Nasal cavity respiratory epithelium epithelial cell of viscerocranial mucosa (primary cell): Measurements from ENCODE around the gene CCDC116. TPM values are rescaled to one million over a fixed set of nuclear protein-coding genes. Genes with fewer than 3 reads are reported as not detected.

Experiments used
- total RNA-seq: library from RNA; depleted of rRNA; stranded (reverse); fragments of >200 nt; gene quantifications from 2 replicates; pipeline ENCODE4 v1.2.3, GENCODE V29; 2014

The CCDC116 gene, protein sequence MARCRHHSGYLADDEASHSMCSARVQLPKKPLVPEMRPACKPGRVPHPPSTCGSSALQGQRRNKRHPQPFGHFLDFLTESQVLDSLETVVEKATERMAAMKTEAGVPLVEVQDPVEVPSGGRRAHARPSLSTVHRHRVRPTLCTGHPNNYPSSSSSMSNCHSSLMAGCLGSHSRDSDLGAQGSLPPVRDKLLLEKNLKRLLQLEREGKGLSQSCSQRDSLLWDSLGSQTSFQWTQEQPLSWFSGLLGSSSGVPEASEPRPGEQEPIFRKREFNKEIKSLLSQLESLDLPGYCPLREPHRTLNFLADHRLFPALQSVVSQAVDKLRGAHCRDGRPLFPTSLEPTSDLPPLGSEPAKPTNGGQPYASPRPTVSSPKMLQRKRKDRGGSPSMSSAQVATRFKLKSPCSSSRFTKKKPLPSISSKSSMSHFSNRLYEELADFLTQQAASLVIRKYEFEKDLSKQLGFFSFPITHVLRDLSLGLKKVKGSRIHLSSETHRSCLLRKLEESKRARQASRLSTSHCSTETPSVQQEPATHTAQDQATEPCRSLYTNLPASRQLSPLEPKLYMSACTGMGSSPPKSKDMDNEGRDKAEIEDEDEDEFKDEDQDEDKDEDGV
- 0.07 TPM in 1 of 2 replicates, not detected in the other for total RNA-seq

DNA sequence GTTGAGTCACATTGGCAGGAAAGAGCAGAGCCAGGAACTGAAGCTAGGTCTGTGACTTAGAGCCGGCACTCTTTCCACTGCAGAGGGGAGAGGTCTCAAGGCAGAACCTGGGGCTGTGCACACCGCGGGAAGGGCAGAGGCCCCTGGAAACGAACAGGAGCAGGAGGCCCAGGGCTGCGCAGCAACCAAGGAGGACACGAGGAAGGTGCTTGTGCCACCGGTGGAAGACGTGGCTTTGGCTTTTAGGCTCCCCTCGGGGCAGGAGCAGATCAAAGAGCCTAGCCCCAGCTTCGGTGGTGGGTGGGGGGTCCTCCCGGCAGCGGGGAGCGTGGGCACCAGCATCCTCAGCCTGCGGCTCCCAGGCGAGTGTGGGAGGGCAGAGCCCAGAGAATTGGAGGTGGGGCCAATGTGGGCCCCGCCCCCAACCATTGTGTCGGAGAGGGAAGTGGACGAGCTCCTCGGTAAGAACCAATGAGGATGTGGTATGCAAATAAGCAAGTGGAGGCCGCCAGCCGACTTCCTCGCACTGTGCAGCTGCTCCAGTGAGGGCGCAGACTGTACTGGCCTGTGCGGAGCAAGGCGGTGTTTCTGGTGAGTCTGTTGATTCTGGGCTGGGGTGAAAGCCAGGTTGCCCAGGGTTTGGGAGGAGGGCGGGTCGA, at the start of gene CCDC116:
TSS of gene CCDC116 (plus strand) at position 524 of the 659 bp plus-strand sequence. CDS start 422 bp downstream, outside the sequence.

DNA sequence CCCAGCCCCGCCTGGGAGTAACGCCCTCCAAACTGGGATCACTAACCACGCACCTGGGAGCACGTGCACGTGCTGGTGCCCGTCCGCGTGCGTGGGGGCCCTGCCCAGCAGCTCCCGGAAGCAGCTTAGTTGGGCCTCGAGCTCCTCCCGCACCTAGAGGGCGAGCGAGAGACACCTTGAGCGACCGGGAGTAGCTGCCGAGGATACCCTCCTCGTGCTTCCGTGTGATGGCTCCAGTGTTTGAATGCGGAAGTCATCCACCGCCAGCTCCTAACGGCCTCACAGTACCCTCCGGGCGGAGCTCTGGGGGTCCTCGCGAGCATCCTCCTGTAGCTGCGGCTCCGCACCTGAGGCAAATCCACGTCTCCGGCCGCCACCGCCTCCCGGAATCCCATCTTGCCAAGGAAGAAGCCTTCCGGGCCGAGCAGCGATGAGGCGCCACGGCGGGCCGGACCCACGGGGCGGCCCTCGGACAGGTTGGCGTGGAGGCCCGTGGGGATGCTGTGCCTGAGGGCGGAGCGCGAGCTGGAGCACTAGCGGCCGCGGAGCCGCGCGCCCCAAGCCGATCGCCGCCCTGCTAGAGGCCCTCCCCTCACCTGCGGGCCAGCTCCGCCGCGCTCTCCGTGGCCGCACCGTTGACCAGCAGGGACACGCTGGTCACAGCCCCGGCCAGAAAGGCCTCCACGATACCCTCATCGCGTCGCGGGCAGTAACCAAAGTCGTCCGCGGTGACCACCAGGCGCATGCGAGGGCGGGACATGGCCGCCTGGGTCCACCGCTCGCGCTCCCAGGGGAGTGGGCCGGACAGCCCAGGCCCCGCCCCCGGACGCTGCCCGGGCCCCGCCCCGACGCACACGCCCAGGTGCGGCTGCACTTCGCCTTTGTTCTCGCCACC, 3.1 kb upstream of the CCDC116 start, which contains the start of gene YDJC:
TSS of gene YDJC (minus strand) at position 768 of the 895 bp plus-strand sequence. CDS start at position 760, 8 bp downstream.

DNA sequence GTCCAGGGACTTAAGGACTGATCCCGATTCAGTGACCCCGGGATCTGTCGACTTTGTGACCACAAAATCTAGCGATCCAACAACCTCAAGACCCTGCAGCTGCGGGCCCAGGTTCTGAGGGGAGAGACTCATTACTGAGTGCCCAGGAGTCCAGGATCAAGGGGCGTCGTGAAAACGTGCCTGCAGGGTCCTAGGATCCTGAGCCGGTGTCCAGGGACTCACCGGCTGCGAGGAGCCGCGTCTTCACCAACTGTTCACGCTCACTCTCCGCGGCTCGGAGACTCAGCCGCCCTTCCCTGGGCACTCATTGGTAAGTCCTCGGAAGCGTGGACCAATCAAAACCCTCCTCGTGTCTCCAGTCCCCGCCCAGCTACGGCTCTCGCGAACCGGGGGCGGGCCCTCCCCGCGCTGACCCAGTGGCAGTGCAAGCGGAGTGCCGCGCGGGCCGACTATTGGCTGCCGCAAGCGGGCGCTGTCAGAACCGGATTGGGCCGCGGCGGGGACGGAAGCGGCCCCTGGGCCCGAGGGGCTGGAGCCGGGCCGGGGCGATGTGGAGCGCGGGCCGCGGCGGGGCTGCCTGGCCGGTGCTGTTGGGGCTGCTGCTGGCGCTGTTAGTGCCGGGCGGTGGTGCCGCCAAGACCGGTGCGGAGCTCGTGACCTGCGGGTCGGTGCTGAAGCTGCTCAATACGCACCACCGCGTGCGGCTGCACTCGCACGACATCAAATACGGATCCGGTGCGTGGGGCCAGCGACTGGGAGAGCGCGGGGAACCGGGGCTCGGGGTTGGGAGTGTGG, 9.4 kb downstream of the CCDC116 start, which contains the start of gene SDF2L1:
TSS of gene SDF2L1 (plus strand) at position 514 of the 795 bp plus-strand sequence. CDS start at position 549, 35 bp downstream.

Other genes with a start within 250 kb of the CCDC116 start
- not detected in 2 replicates for gene RIMBP3B, start 249.0 kb upstream of the CCDC116 start, total RNA-seq
- 3.4 and 4.1 TPM in 2 replicates for gene HIC2, start 215.4 kb upstream of the CCDC116 start, total RNA-seq
- 0.34 and 0.85 TPM in 2 replicates for gene TMEM191C, start 165.4 kb upstream of the CCDC116 start, total RNA-seq
- gene RIMBP3C, start 81.3 kb upstream of the CCDC116 start, total RNA-seq: not detected in 2 replicates
- gene UBE2L3, start 65.0 kb upstream of the CCDC116 start, total RNA-seq: 15.0 and 27.3 TPM in 2 replicates
- 25.8 and 45.1 TPM in 2 replicates for gene YDJC, start 2.7 kb upstream of the CCDC116 start, total RNA-seq
- gene SDF2L1, start 9.5 kb downstream of the CCDC116 start, total RNA-seq: 23.6 and 125 TPM in 2 replicates
- gene PPIL2, start 33.3 kb downstream of the CCDC116 start, total RNA-seq: 21.5 and 30.8 TPM in 2 replicates
- gene YPEL1, start 103.0 kb downstream of the CCDC116 start, total RNA-seq: under 0.01 and 0.21 TPM in 2 replicates
- gene MAPK1, start 234.9 kb downstream of the CCDC116 start, total RNA-seq: 38.3 and 58.8 TPM in 2 replicates